ENCODE data around the gene HARBI1. TPM values are rescaled to one million over a fixed set of nuclear protein-coding genes. Genes with fewer than 3 reads are reported as not detected.

HARBI1 gene
- total and polyA plus RNA-seq, 10 of the 15 experiments (the other 5 are each of a cell fraction or from before 2014, with no cell fraction given) = 3.6 to 8.4 (median 5.2) TPM

- Histone ChIP-seq H3K4me3 (no peak overlapping the region), H4K20me1 (ENCODE audit: control insufficient read depth, insufficient read depth) (no peaks in the 10 kb centered on the region), H3K27ac (ENCODE audit: control insufficient read depth, insufficient read depth) (no peak overlapping the region), H3K9ac (ENCODE audit: control insufficient read depth, insufficient read depth, low read length) (no peak overlapping the region), H3K79me2 (ENCODE audit: control insufficient read depth, insufficient read depth, low read length) (no peaks in the 10 kb centered on the region), H3K4me1 (ENCODE audit: control insufficient read depth, insufficient read depth, low read length) (no peaks in the 10 kb centered on the region), H3K9me3 (replicated peaks; ENCODE audit: control insufficient read depth, insufficient read depth, low read length) (no peaks in the 10 kb centered on the region), H2AFZ (ENCODE audit: control insufficient read depth, low read depth, low read length) (no peak overlapping the region), H3K36me3 (ENCODE audit: control insufficient read depth in 2 of 2, insufficient read depth in 2 of 2, low read length in 1 of 2) (peaks cover 11 to 29% of the 10 kb centered on the region in 2 experiments), H3K27me3 (replicated peaks in 1 of 2; ENCODE audit: control insufficient read depth in 2 of 2, insufficient read depth in 2 of 2, low read length in 1 of 2) (no peaks in the 10 kb centered on the region), H3K4me2 (ENCODE audit: control insufficient read depth, insufficient read depth) (no peak overlapping the region)
- FAIRE-seq = no peak
- no peak for DNase-seq (ENCODE audit: low read depth, low spot score)
- RAD21 ChIA-PET (ENCODE audit: unreplicated experiment) = no interaction called here
- in situ Hi-C loops (cut with MboI) = no loop called here
- intact Hi-C loops (cut with micrococcal nuclease; ENCODE audit: unreplicated experiment) = no loop called here
- WGBS (ENCODE audit: insufficient coverage, insufficient replicate concordance, low lambda C conversion rate, missing lambda C conversion rate) = 86% methylated on average over 4 of the region's 4 CpGs
- CTCF ChIA-PET = interaction anchor here (0.6 kb wide), 1 partner anchor 27 kb away, joined by 3 read pairs; no protein-coding TSS in a partner anchor
- no peak for ATAC-seq
- SMC1A ChIA-PET (ENCODE audit: uncharacterized antibody, unreplicated experiment) = interaction anchor here (0.6 to 1.0 kb wide), 2 partner anchors 13 to 21 kb away, joined by 3 read pairs; no protein-coding TSS in a partner anchor
- no TSS peak for BruUV-seq (replicated peaks)
- TF ChIP-seq ASH2L (IDR thresholded peaks at IDR 0.05; ENCODE audit: borderline replicate concordance, low read depth) = no peak
- no peak for TF ChIP-seq SPI1 (IDR thresholded peaks at IDR 0.05; ENCODE audit: borderline replicate concordance, insufficient read depth, low read depth, low read length)
- TF ChIP-seq KDM1A (IDR thresholded peaks at IDR 0.05; ENCODE audit: borderline replicate concordance) = no peak
- TF ChIP-seq HDAC2 (IDR thresholded peaks at IDR 0.05) = no peak
- TF ChIP-seq TARDBP (IDR thresholded peaks at IDR 0.05; ENCODE audit: borderline replicate concordance) = no peak
- POLR2A ChIA-PET = interaction anchor here (0.6 kb wide), 1 partner anchor 462 kb away, joined by 4 read pairs; no protein-coding TSS in a partner anchor
Measured at GRCh38 chr11:46663277-46663940, 46.4 kb upstream of the HARBI1 start.

GRCh38 chr11:46662366-46662765, 45.3 kb upstream of the HARBI1 start:
- in situ Hi-C loops (cut with MboI) = no loop called here
- peaks cover 13 to 31% of the 10 kb centered on the region in 2 experiments for H3K36me3 ChIP-seq (ENCODE audit: control insufficient read depth in 2 of 2, insufficient read depth in 2 of 2, low read length in 1 of 2)
- FAIRE-seq = no peak
- no peak for TF ChIP-seq RUNX3 (IDR thresholded peaks at IDR 0.05; ENCODE audit: low read length)
- TF ChIP-seq STAT1 (conservative IDR thresholded peaks at IDR 0.05) = no peak
- no peak for TF ChIP-seq USF1 (IDR thresholded peaks at IDR 0.05; ENCODE audit: borderline replicate concordance, extremely low read length, insufficient read depth, low read depth, low read length)
- no peak for TF ChIP-seq YY1 (IDR thresholded peaks at IDR 0.05; ENCODE audit: low read depth, low read length)
- no peak for TF ChIP-seq PBX3 (IDR thresholded peaks at IDR 0.05; ENCODE audit: insufficient replicate concordance, low read depth, low read length)
- no peak for TF ChIP-seq POLR2AphosphoS2 (IDR thresholded peaks at IDR 0.05; ENCODE audit: low read depth, low read length)
- TF ChIP-seq SMC3 (IDR thresholded peaks at IDR 0.05; ENCODE audit: borderline replicate concordance, low read length) = no peak
- no peak for TF ChIP-seq SUPT20H (IDR thresholded peaks at IDR 0.05; ENCODE audit: borderline replicate concordance, control insufficient read depth, low read depth, low read length)
- TF ChIP-seq TCF3 (IDR thresholded peaks at IDR 0.05; ENCODE audit: borderline replicate concordance, insufficient read depth, low read depth, low read length) = no peak
- TF ChIP-seq RELB (IDR thresholded peaks at IDR 0.05; ENCODE audit: low read depth) = no peak

More at GRCh38 chr11:46662366-46662765, 45.3 kb upstream of the HARBI1 start:
- H4K20me1 ChIP-seq (ENCODE audit: control insufficient read depth, insufficient read depth) = no peaks in the 10 kb centered on the region
- POLR2A ChIA-PET = no interaction called here
- SMC1A ChIA-PET (ENCODE audit: uncharacterized antibody, unreplicated experiment) = no interaction called here
- H3K27ac ChIP-seq (ENCODE audit: control insufficient read depth, insufficient read depth) = no peak overlapping the region
- RAD21 ChIA-PET (ENCODE audit: unreplicated experiment) = no interaction called here
- intact Hi-C loops (cut with micrococcal nuclease; ENCODE audit: unreplicated experiment) = no loop called here
- H3K27me3 ChIP-seq (replicated peaks in 1 of 2; ENCODE audit: control insufficient read depth in 2 of 2, insufficient read depth in 2 of 2, low read length in 1 of 2) = no peaks in the 10 kb centered on the region
- no peak overlapping the region for H3K9ac ChIP-seq (ENCODE audit: control insufficient read depth, insufficient read depth, low read length)
- H3K4me3 ChIP-seq = no peak overlapping the region
- no peak overlapping the region for H2AFZ ChIP-seq (ENCODE audit: control insufficient read depth, low read depth, low read length)
- no peaks in the 10 kb centered on the region for H3K9me3 ChIP-seq (replicated peaks; ENCODE audit: control insufficient read depth, insufficient read depth, low read length)
- DNase-seq (ENCODE audit: low read depth, low spot score) (no peak), ATAC-seq (no peak)
- CTCF ChIA-PET = no interaction called here
- no peaks in the 10 kb centered on the region for H3K79me2 ChIP-seq (ENCODE audit: control insufficient read depth, insufficient read depth, low read length)
- H3K4me2 ChIP-seq (ENCODE audit: control insufficient read depth, insufficient read depth) = no peak overlapping the region
- BruUV-seq (replicated peaks) = no TSS peak
- H3K4me1 ChIP-seq (ENCODE audit: control insufficient read depth, insufficient read depth, low read length) = no peaks in the 10 kb centered on the region
